HepG2 (cell line): ENCODE results near the gene KIAA1217. TPM values are rescaled to one million over a fixed set of nuclear protein-coding genes. Genes with fewer than 3 reads are reported as not detected.

Experiments
- ATAC-seq: fragments of 200-7000 bp; cut with Tn5 transposase; 3 replicates; pipeline ENCODE4 v1.9.1; 2020; ENCODE audit warnings: mild to moderate bottlenecking, moderate library complexity
- BruUV-seq: library from RNA; stranded (reverse); fragments of 400-500 nt; replicated peaks from 2 replicates; lab custom pipeline; 2021; lab: Mats Ljungman, UMichigan
- CTCF ChIA-PET: fragments of 300-600 bp; formaldehyde crosslinking; extraction: SDS; loops from one replicate; lab custom pipeline; 2021; ENCODE audit warnings: low total read pairs, inconsistent platforms, low intra/inter-chr PET ratio; lab: Yijun Ruan, JAX
- POLR2A ChIA-PET: fragments of 350-600 bp; sonication (Branson Sonifier 250); formaldehyde crosslinking; loops from one replicate; lab custom pipeline; 2020; ENCODE audit warnings: antibody characterized with exemption, inconsistent platforms; lab: Yijun Ruan, JAX
- DNase-seq: peaks from one replicate; pipeline ENCODE4 v3.0.0-alpha.2; 2015; ENCODE audit warnings: low spot score
- FAIRE-seq: peaks from 3 replicates; lab custom pipeline; 2011; peaks lifted over from hg19 to GRCh38; lab: Jason Lieb, UNC
- H2AFZ ChIP-seq: one replicate; pipeline ENCODE4 v1.6.1; 2011; ENCODE audit warnings: low read length, inconsistent platforms
- H3K27ac ChIP-seq: fragments of 300-600 bp; 3 replicates; pipeline ENCODE4 v1.8.0; 2011; ENCODE audit warnings: mixed run types, mild to moderate bottlenecking, mixed read lengths, low read length, inconsistent platforms; ENCODE audit not compliant: insufficient read depth; ENCODE audit errors: extremely low read length
- H3K27me3 ChIP-seq, 2 experiments: fragments of 200-600 bp in 1 of 2; 2 replicates in 1 of 2; 3 replicates in 1 of 2; pipeline versions ENCODE4 v1.6.0 to v1.8.0; 2011; ENCODE audit warnings: low read length in 2 of 2, mild to moderate bottlenecking in 2 of 2, moderate library complexity in 2 of 2, inconsistent platforms in 1 of 2; ENCODE audit not compliant: insufficient read depth in 2 of 2, control insufficient read depth in 1 of 2
- H3K36me3 ChIP-seq, 2 experiments: fragments of 200-600 bp in 1 of 2; replicated peaks in 1 of 2; 2 replicates in 1 of 2; 3 replicates in 1 of 2; pipeline versions ENCODE4 v1.5.1 to v1.8.0; 2011; ENCODE audit warnings: low read length in 2 of 2, inconsistent platforms in 1 of 2; ENCODE audit not compliant: insufficient read depth in 2 of 2, control insufficient read depth in 1 of 2
- H3K4me1 ChIP-seq: 2 replicates; pipeline ENCODE4 v1.5.1; 2012; ENCODE audit warnings: low read length, inconsistent platforms; ENCODE audit not compliant: insufficient read depth
- H3K4me2 ChIP-seq: 2 replicates; pipeline ENCODE4 v1.6.0; 2011; ENCODE audit warnings: low read depth, low read length, inconsistent platforms
- H3K4me3 ChIP-seq, 3 experiments: fragments of 200-600 bp in 1 of 3; sonication (generic), shearing (Covaris generic) in 1 of 3; replicated peaks in 1 of 3; 2 replicates each; pipeline ENCODE4 v1.5.1; 2011 to 2016; ENCODE audit warnings: low read length in 3 of 3, inconsistent platforms in 2 of 3, low read depth in 2 of 3, mild to moderate bottlenecking in 2 of 3, control low read depth in 1 of 3, mixed read lengths in 1 of 3; ENCODE audit not compliant: insufficient read depth in 1 of 3
- H3K79me2 ChIP-seq: one replicate; pipeline ENCODE4 v1.6.1; 2011; ENCODE audit warnings: low read length, inconsistent platforms; ENCODE audit not compliant: insufficient read depth
- H3K9ac ChIP-seq: 2 replicates; pipeline ENCODE4 v1.6.0; 2011; ENCODE audit warnings: mild to moderate bottlenecking, low read depth, low read length, inconsistent platforms; ENCODE audit not compliant: insufficient read depth
- H3K9me3 ChIP-seq: 2 replicates; pipeline ENCODE4 v1.5.1; 2012; ENCODE audit warnings: mild to moderate bottlenecking, low read length
- H4K20me1 ChIP-seq: 2 replicates; pipeline ENCODE4 v1.6.0; 2011; ENCODE audit warnings: inconsistent platforms, mild to moderate bottlenecking, low read length, moderate library complexity; ENCODE audit not compliant: insufficient read depth
- EEA1 ChIP-seq: sonication (generic); formaldehyde crosslinking; IDR thresholded peaks from 2 replicates; pipeline ENCODE4 v1.5.1; 2020; ENCODE audit warnings: mild to moderate bottlenecking, missing genetic modification reagents, borderline replicate concordance
- GABPB1 ChIP-seq: IDR thresholded peaks from 2 replicates; pipeline ENCODE4 v1.6.1; 2016; ENCODE audit warnings: mild to moderate bottlenecking, missing genetic modification reagents, moderate library complexity, missing compliant biosample characterization
- HDAC6 ChIP-seq: fragments of 200-600 bp; sonication (generic); IDR thresholded peaks from 2 replicates; pipeline ENCODE4 v1.7.0; 2017; ENCODE audit warnings: mild to moderate bottlenecking, antibody characterized with exemption, low read length, low read depth
- HOXD1 ChIP-seq: sonication (generic); formaldehyde crosslinking; IDR thresholded peaks from 2 replicates; pipeline ENCODE4 v1.5.0; 2020; ENCODE audit warnings: missing genetic modification reagents
- KIAA2018 ChIP-seq: sonication (generic); formaldehyde crosslinking; IDR thresholded peaks from 2 replicates; pipeline ENCODE4 v1.5.0; 2020; ENCODE audit warnings: mild to moderate bottlenecking, missing genetic modification reagents, borderline replicate concordance
- MTA3 ChIP-seq: sonication (generic); formaldehyde crosslinking; IDR thresholded peaks from 2 replicates; pipeline ENCODE4 v1.4.0; 2020; ENCODE audit warnings: missing genetic modification reagents
- MZF1 ChIP-seq: sonication (generic); formaldehyde crosslinking; IDR thresholded peaks from 2 replicates; pipeline ENCODE4 v1.8.1; 2023; ENCODE audit warnings: mild to moderate bottlenecking, missing genetic modification reagents, borderline replicate concordance
- NCOA5 ChIP-seq: sonication (generic); formaldehyde crosslinking; IDR thresholded peaks from 2 replicates; pipeline ENCODE4 v1.4.0; 2020; ENCODE audit warnings: missing genetic modification reagents
- SAFB2 ChIP-seq: sonication (generic); formaldehyde crosslinking; IDR thresholded peaks from 2 replicates; pipeline ENCODE4 v1.5.1; 2020; ENCODE audit warnings: missing genetic modification reagents, low read depth, mild to moderate bottlenecking, borderline replicate concordance
- XRCC5 ChIP-seq: fragments of 200-400 bp; formaldehyde crosslinking; optimal IDR thresholded peaks from 2 replicates; pipeline ENCODE3; 2017; ENCODE audit warnings: mild to moderate bottlenecking, low read length
- ZNF275 ChIP-seq: sonication (generic); formaldehyde crosslinking; IDR thresholded peaks from 2 replicates; pipeline ENCODE4 v1.8.0; 2022; ENCODE audit warnings: missing genetic modification reagents, mild to moderate bottlenecking, inconsistent platforms, borderline replicate concordance
- ZNF530 ChIP-seq: sonication (generic); formaldehyde crosslinking; IDR thresholded peaks from 2 replicates; pipeline ENCODE4 v1.5.0; 2020; ENCODE audit warnings: low read depth, mild to moderate bottlenecking, missing genetic modification reagents
- ZSCAN25 ChIP-seq: sonication (generic); formaldehyde crosslinking; IDR thresholded peaks from 2 replicates; pipeline ENCODE4 v1.8.0; 2022; ENCODE audit warnings: mild to moderate bottlenecking, missing genetic modification reagents
- WGBS: methylation state at CpG from one replicate; pipeline ENCODE4 v1.1.6; 2017; ENCODE audit warnings: low lambda C conversion rate; 5-methylcytosine and 5-hydroxymethylcytosine counted together
- in situ Hi-C: cut with HindIII; loops from 2 replicates; pipeline ENCODE4 v1.10.0; 2017; ENCODE audit warnings: low pct_unique_long_range_greater_than_20kb; ENCODE audit not compliant: extremely low pct_ligation_motif_present
- intact Hi-C: fragments of 100-400 bp; cut with micrococcal nuclease; formaldehyde crosslinking; loops from one replicate; pipeline ENCODE4 v1.10.0; 2022; ENCODE audit not compliant: unreplicated experiment
- polyA plus RNA-seq, 8 experiments: library from polyadenylated mRNA; depleted of rRNA in 3 of 8; stranded (reverse) in 7 of 8; unstranded in 1 of 8; fragments of >200 nt; fragmentation: Illumina TruSeq in 4 of 8; extraction: Trizol in 4 of 8; gene quantifications; 2 replicates each; pipeline versions ENCODE4 v1.2.1 to v1.2.3, GENCODE V29; 2011 to 2016; ENCODE audit warnings: low read depth in 4 of 8, missing spikeins in 1 of 8, mixed read lengths in 1 of 8; ENCODE audit not compliant: insufficient read depth in 1 of 8
- total RNA-seq, 5 experiments: library from RNA; depleted of rRNA; stranded (reverse); fragments of >200 nt; fragmentation: Illumina TruSeq; extraction: Trizol; gene quantifications; 2 replicates each; pipeline ENCODE4 v1.2.3, GENCODE V29; 2016; ENCODE audit warnings: low read depth in 1 of 5

The KIAA1217 gene
- total and polyA plus RNA-seq, 2 of the 13 experiments (the other 11 are each of a cell fraction or from before 2014, with no cell fraction given): 4.6 to 10.9 TPM

- no peak for TF ChIP-seq MZF1 (CRISPR knock-in tag)
Measured at GRCh38 chr10:24556750-24557742, 348.1 kb downstream of the KIAA1217 start (continued).

GRCh38 chr10:24561453-24561852 lies 352.5 kb downstream of the KIAA1217 start:
- DNase-seq (no peak), FAIRE-seq (no peak), ATAC-seq (no peak)
- H3K4me3 ChIP-seq: no peak overlapping the region
- H3K9me3 ChIP-seq: no peaks in the 10 kb centered on the region
- no peak overlapping the region for H3K4me2 ChIP-seq
- intact Hi-C loops: no loop called here
- no TSS peak for BruUV-seq
- no peaks in the 10 kb centered on the region for H3K79me2 ChIP-seq
- ChIA-PET CTCF (no interaction called here), POLR2A (no interaction called here)
- 0 out of 5 replicates have a peak, but pooled peaks cover 0 to 1% of the 10 kb centered on the region in 2 experiments for H3K27me3 ChIP-seq
- H3K27ac ChIP-seq: no peak overlapping the region
- no peak overlapping the region for H3K9ac ChIP-seq
- H3K36me3 ChIP-seq: no peaks in the 10 kb centered on the region
- no peak overlapping the region for H2AFZ ChIP-seq
- in situ Hi-C loops: no loop called here
- no peaks in the 10 kb centered on the region for H4K20me1 ChIP-seq
- 35% methylated on average over 3 of the region's 3 CpGs for WGBS
- H3K4me1 ChIP-seq: peaks cover 9% of the 10 kb centered on the region
- TF ChIP-seq XRCC5 (no peak), NCOA5 (no peak), ZNF530 (no peak), MTA3 (CRISPR knock-in tag) (no peak), ZNF275 (CRISPR knock-in tag) (no peak), KIAA2018 (no peak), HDAC6 (no peak), GABPB1 (CRISPR knock-in tag) (no peak), ZSCAN25 (no peak), EEA1 (CRISPR knock-in tag) (no peak), HOXD1 (CRISPR knock-in tag) (no peak), SAFB2 (CRISPR knock-in tag) (no peak)
